ENCODE data around the gene FLOT2. TPM values are rescaled to one million over a fixed set of nuclear protein-coding genes. Genes with fewer than 3 reads are reported as not detected.

The FLOT2 gene
- total and polyA plus RNA-seq, 2 of the 8 experiments (the other 6 are each of a cell fraction or from before 2014, with no cell fraction given) = 116 to 189 TPM

DNA sequence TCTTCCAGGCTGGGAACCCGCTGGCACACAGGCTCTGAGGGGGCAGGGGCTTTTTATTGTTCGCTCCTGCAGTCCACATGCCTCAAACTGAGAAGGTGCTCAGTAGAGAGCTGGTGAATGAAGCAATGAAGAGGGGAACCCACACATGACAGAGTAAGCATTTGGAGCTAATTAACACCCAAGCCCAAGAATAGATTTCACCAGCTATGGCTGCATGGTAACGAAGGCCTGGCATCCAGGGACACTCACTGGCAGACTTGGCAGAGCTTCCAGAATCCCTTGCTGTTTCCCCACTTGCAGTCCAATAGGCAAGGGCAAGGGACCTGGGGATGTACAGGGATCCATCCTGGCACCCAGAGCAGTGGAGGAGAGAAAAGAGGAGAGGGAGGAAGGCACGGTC is 12.2 kb downstream of the FLOT2 start:
- Histone ChIP-seq H3K9ac (replicated peaks in 1 of 4; ENCODE audit: extremely low read depth in 1 of 4, low read depth in 3 of 4, low read length in 3 of 4) (no peak overlapping the region), H3K9me3 (ENCODE audit: insufficient read depth in 2 of 2, low read depth in 1 of 2, low read length in 1 of 2) (no peaks in the 10 kb centered on the region), H3K27ac (ENCODE audit: low read depth, low read length) (no peak overlapping the region), H3K23ac (ENCODE audit: insufficient read length) (no peak overlapping the region), H3K36me3 (ENCODE audit: control insufficient read depth in 2 of 4, insufficient read depth in 4 of 4, low read length in 3 of 4) (peaks cover 4 to 23% (median 21%) of the 10 kb centered on the region in 4 experiments; a peak in 6 of 8 replicates), H3K18ac (ENCODE audit: extremely low read depth, low read length) (no peak overlapping the region), H3K79me2 (ENCODE audit: control insufficient read depth in 1 of 2, insufficient read depth in 2 of 2, low read length in 2 of 2) (no peaks in the 10 kb centered on the region), H2AFZ (ENCODE audit: low read length) (no peak overlapping the region), H3K4me1 (replicated peaks in 1 of 4; ENCODE audit: control insufficient read depth in 3 of 4, insufficient read depth in 4 of 4, low read length in 3 of 4) (peaks cover 0 to 3% (median under 1%) of the 10 kb centered on the region in 4 experiments; a peak in 3 of 7 replicates), H4K91ac (replicated peaks; ENCODE audit: insufficient read length, low read length) (no peak overlapping the region), H4K5ac (ENCODE audit: insufficient read length, low read depth, low read length) (no peak overlapping the region), H3K14ac (ENCODE audit: insufficient read length) (no peak overlapping the region), H3K4me3 (ENCODE audit: extremely low read depth in 1 of 4, insufficient read depth in 2 of 4, low read depth in 3 of 4, low read length in 4 of 4) (no peak overlapping the region), H3K4ac (replicated peaks; ENCODE audit: insufficient read length, low read depth, low read length) (no peak overlapping the region), H3K27me3 (replicated peaks in 1 of 4; ENCODE audit: control insufficient read depth in 3 of 4, extremely low read depth in 1 of 4, insufficient read depth in 3 of 4, low read length in 3 of 4) (no peaks in the 10 kb centered on the region), H2BK12ac (ENCODE audit: low read depth, low read length) (no peak overlapping the region), H3K79me1 (ENCODE audit: low read depth, low read length) (no peaks in the 10 kb centered on the region; the same call in 1 of the 2 replicates), H2AK5ac (ENCODE audit: low read depth, low read length) (no peak overlapping the region), H2BK5ac (ENCODE audit: low read depth, low read length) (no peak overlapping the region), H2BK15ac (ENCODE audit: low read length) (no peak overlapping the region), H4K8ac (ENCODE audit: extremely low read depth, insufficient read depth, low read length) (no peak overlapping the region), H2BK120ac (replicated peaks; ENCODE audit: low read depth, low read length) (no peak overlapping the region), H3K23me2 (ENCODE audit: low read depth, low read length) (no peaks in the 10 kb centered on the region), H3K4me2 (ENCODE audit: insufficient read depth in 1 of 2, low read depth in 2 of 2, low read length in 2 of 2) (no peak overlapping the region), H2BK20ac (ENCODE audit: low read length) (no peak overlapping the region), H4K20me1 (replicated peaks in 1 of 2; ENCODE audit: control insufficient read depth in 1 of 2, insufficient read depth in 2 of 2, low read length in 2 of 2) (peaks cover 3 to 6% of the 10 kb centered on the region in 2 experiments), H3K56ac (replicated peaks; ENCODE audit: insufficient read length, low read depth, low read length) (no peak overlapping the region)
- POLR2A ChIA-PET (ENCODE audit: partially characterized antibody) = interaction anchor here (1.5 to 2.8 kb wide), 2 partner anchors 11 to 124 kb away, joined by 4 to 15 read pairs; partner anchors contain the start of gene FLOT2
- DNase-seq (ENCODE audit: low read depth in 1 of 2, low spot score in 2 of 2) = no peak
- FAIRE-seq = no peak
- 88% methylated on average over 4 of the region's 4 CpGs; no CpG with 5 or more reads in 1 of the 2 experiments for WGBS, 2 experiments (ENCODE audit: extremely low coverage in 1 of 2, insufficient coverage in 1 of 2, insufficient read length in 1 of 2, insufficient replicate concordance in 2 of 2, low coverage in 1 of 2, low lambda C conversion rate in 2 of 2, missing lambda C conversion rate in 1 of 2)
- CTCF ChIA-PET (ENCODE audit: partially characterized antibody) = interaction anchor here (1.7 to 2.2 kb wide), 2 partner anchors 28 to 122 kb away, joined by 3 to 12 read pairs; no protein-coding TSS in a partner anchor
- TF ChIP-seq POU5F1 (IDR thresholded peaks at IDR 0.05; ENCODE audit: low read depth, low read length) (no peak), SRF (IDR thresholded peaks at IDR 0.05; ENCODE audit: low read depth, low read length) (no peak), HDAC2 (IDR thresholded peaks at IDR 0.05; ENCODE audit: borderline replicate concordance in 1 of 2, low read depth in 2 of 2, low read length in 2 of 2) (no peak), MAFK (IDR thresholded peaks at IDR 0.05; ENCODE audit: low read depth, low read length) (no peak), CREB1 (IDR thresholded peaks at IDR 0.05) (no peak), NRF1 (IDR thresholded peaks at IDR 0.05; ENCODE audit: low read depth, low read length) (no peak), ATF2 (IDR thresholded peaks at IDR 0.05; ENCODE audit: low read length) (no peak), USF2 (IDR thresholded peaks at IDR 0.05; ENCODE audit: low read length) (no peak), EP300 (IDR thresholded peaks at IDR 0.05; ENCODE audit: borderline replicate concordance in 1 of 2, low read depth in 2 of 2, low read length in 2 of 2) (no peak), RNF2 (IDR thresholded peaks at IDR 0.05; ENCODE audit: borderline replicate concordance, low read depth, low read length, missing control alignments, poor library complexity, severe bottlenecking) (no peak)

Data from H1 (cell line).